ENCODE data around the gene ADRB1. TPM values are rescaled to one million over a fixed set of nuclear protein-coding genes. Genes with fewer than 3 reads are reported as not detected.

Gene ADRB1
- total RNA-seq = 35.6 TPM
- long read RNA-seq, transcript ADRB1-201 (1 exons, 2,853 nt) = major isoform, 62 of 63 reads
- long read RNA-seq, partial matches to known transcripts = 0 of 63 reads
- long read RNA-seq, other reads (novel, unspliced or antisense) = 1 of 63 reads

DNA sequence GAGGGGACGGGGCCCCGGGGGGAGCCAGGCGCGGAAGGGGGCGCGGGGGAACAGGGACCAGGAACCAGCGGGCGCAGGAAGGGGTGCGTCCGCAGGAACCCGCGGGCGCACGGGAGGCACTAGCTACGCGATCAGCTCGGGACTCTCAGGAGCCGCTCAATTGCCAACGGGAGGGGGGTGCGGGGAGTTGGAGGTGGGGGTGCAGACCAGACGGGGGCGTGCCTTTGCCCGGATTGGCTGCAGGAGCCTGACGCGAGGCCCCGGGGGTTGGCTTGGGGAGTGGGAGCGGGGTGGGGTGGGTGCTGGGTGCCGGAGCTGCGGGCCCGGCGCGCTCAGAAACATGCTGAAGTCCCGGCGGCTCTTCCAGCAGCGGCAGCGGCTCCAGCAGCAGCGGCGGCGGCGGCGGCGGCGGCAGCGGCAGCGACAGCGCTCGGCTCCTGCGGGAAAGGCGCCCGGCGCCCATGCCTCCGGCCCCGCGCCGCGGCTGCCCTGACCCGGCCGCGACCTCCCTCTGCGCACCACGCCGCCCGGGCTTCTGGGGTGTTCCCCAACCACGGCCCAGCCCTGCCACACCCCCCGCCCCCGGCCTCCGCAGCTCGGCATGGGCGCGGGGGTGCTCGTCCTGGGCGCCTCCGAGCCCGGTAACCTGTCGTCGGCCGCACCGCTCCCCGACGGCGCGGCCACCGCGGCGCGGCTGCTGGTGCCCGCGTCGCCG, at the start of gene ADRB1:
Gene ADRB1, plus strand, starts transcription at position 335 of the 715 bp plus-strand sequence. Its CDS starts 267 bp downstream, at position 602.
- ATAC-seq (peak; percentile 95 to 97), DNase-seq (peak; percentile 93)
- Histone ChIP-seq H3K27me3 (ENCODE audit: low read depth) (peaks cover 23% of the 10 kb centered on the region), H3K9me3 (no peaks in the 10 kb centered on the region), H3K36me3 (no peaks in the 10 kb centered on the region), H3K27ac (peak within 1 kb of the TSS; percentile 83), H3K4me3 (peak within 1 kb of the TSS; percentile 55), H3K4me1 (peaks cover 7% of the 10 kb centered on the region)
- TF ChIP-seq, protein P1, sequence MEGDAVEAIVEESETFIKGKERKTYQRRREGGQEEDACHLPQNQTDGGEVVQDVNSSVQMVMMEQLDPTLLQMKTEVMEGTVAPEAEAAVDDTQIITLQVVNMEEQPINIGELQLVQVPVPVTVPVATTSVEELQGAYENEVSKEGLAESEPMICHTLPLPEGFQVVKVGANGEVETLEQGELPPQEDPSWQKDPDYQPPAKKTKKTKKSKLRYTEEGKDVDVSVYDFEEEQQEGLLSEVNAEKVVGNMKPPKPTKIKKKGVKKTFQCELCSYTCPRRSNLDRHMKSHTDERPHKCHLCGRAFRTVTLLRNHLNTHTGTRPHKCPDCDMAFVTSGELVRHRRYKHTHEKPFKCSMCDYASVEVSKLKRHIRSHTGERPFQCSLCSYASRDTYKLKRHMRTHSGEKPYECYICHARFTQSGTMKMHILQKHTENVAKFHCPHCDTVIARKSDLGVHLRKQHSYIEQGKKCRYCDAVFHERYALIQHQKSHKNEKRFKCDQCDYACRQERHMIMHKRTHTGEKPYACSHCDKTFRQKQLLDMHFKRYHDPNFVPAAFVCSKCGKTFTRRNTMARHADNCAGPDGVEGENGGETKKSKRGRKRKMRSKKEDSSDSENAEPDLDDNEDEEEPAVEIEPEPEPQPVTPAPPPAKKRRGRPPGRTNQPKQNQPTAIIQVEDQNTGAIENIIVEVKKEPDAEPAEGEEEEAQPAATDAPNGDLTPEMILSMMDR (IDR thresholded peaks at IDR 0.05) = no peak
- intact Hi-C loops (cut with DNase I) = no loop called here

DNA sequence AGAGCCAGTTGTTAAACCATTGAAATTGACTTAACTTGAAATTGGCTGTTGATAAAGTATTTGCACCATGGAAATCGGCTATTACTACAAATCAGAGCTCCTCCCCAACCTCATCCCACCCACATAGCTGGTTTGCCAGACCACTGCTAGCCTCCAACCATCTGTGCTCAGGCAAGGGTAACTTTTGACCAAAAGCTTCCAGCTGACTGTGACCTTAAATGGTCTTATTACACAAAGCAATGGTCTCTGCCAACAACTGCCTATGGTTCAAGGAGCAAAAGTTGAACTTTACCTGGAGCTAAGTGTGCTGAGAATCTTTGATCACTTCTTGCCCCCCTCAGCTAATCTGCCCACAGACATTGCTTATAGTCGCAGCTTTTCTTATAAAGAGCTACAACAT, 48.5 kb upstream of the ADRB1 start:
- Histone ChIP-seq H3K27me3 (ENCODE audit: low read depth) (no peaks in the 10 kb centered on the region), H3K9me3 (no peaks in the 10 kb centered on the region), H3K36me3 (no peaks in the 10 kb centered on the region), H3K4me3 (no peak overlapping the region), H3K4me1 (peaks cover 32% of the 10 kb centered on the region), H3K27ac (no peak overlapping the region)
- intact Hi-C loops (cut with DNase I) = no loop called here
- TF ChIP-seq, protein P1 (IDR thresholded peaks at IDR 0.05) = no peak
- DNase-seq (no peak), ATAC-seq (no peak)

DNA sequence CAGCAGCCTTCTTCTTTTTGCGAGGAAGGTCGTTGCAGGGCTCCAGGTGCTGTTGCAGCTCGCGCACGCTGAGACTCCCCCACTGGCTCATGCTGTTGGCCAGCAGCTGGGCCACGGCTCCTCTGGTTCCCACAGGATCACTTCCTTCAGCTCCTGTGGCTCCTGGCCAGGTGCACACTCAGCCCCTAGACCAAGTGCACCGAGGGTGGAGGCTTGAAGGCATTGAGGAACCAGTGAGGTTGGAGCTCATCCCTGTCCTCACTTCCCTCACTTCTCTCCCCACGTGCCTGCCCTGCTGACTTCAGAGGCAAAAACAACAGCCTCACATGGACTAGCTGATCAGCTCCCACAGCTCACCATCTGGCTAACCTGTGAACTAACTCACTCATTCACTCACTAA, 46.2 kb upstream of the ADRB1 start:
- H3K27me3 ChIP-seq (ENCODE audit: low read depth) = no peaks in the 10 kb centered on the region
- ATAC-seq (no peak), DNase-seq (no peak)
- H3K4me3 ChIP-seq = no peak overlapping the region
- H3K27ac ChIP-seq = no peak overlapping the region
- no peaks in the 10 kb centered on the region for H3K36me3 ChIP-seq
- intact Hi-C loops (cut with DNase I) = no loop called here
- TF ChIP-seq, protein P1 (IDR thresholded peaks at IDR 0.05) = no peak
- H3K4me1 ChIP-seq = peaks cover 37% of the 10 kb centered on the region
- H3K9me3 ChIP-seq = no peaks in the 10 kb centered on the region

DNA sequence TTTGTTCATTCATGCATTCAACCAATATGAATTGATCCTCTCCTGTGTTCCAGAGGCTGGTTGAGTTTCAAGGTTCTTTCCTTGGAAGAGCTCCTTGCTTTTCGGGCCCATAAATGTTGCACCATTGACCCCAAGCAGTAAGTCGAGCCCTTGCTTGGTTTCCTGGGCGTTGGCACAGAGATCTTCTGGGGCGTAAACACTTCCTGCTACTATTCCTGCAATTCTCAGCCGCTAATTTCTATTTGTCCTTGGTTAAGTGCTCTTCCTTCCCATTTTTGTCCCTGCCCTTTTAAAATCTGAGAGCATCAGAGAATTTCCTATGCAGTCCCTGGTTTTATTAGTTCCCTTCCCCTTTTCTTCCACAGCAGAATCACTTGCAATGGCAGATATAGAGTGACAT, 44.1 kb upstream of the ADRB1 start:
- ATAC-seq (no peak), DNase-seq (no peak)
- Histone ChIP-seq H3K36me3 (no peaks in the 10 kb centered on the region), H3K9me3 (no peaks in the 10 kb centered on the region), H3K27ac (peak overlapping the region; percentile 11), H3K27me3 (ENCODE audit: low read depth) (no peaks in the 10 kb centered on the region), H3K4me1 (peaks cover 22% of the 10 kb centered on the region), H3K4me3 (no peak overlapping the region)
- TF ChIP-seq, protein P1 (IDR thresholded peaks at IDR 0.05) = no peak
- intact Hi-C loops (cut with DNase I) = no loop called here

DNA sequence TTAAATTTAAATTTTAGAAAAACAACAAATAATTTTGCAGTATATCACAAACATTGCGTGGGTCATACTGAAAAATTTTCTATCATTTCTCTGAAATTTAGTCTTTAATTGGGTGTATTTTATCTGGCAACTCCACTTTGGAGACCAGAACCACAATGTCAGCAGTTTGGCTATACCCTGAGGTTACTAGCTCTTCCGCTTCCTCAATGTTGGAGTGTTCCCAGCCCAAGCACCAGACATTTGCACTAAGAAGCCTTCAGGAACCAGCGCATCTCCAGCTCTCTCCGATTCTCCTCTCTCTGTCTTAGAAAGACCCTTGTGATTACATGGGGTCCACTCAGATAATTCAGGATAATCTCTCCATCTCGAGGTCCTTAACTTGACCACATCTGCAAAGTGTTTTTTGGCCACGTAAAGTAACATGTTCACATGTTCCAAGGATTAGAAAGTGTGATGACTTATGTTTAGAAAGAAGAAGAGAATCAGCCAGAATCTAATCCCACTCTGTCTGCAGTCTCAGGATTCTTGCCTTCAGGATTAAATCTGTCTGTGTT, 43.1 kb upstream of the ADRB1 start:
- intact Hi-C loops (cut with DNase I) = no loop called here
- peak in 1 of 2 donors; percentile 32 for ATAC-seq
- Histone ChIP-seq H3K27ac (no peak overlapping the region), H3K36me3 (no peaks in the 10 kb centered on the region), H3K9me3 (no peaks in the 10 kb centered on the region), H3K27me3 (ENCODE audit: low read depth) (no peaks in the 10 kb centered on the region), H3K4me1 (peaks cover 22% of the 10 kb centered on the region), H3K4me3 (no peak overlapping the region)
- TF ChIP-seq, protein P1 (IDR thresholded peaks at IDR 0.05) = no peak
- DNase-seq = no peak
